ENCODE measurements around the gene ZNF892.
"Not testable (repeated sequence)": the region's sequence is repeated elsewhere in the genome, so short reads cannot be mapped to it uniquely, and the experiment has no call there.

Gene ZNF892

GRCh38 chr2:95192956-95193355 is 14.4 kb upstream of the ZNF892 start:
- H3K27ac ChIP-seq; H3K9ac ChIP-seq; H3K4me2 ChIP-seq (ENCODE audit: low read length); H3K4me1 ChIP-seq; H3K36me3 ChIP-seq (ENCODE audit: control insufficient read depth, insufficient read depth, low read length); H3K4me3 ChIP-seq (ENCODE audit: low read depth, low read length); H3K79me2 ChIP-seq; H3K27me3 ChIP-seq (ENCODE audit: control insufficient read depth, insufficient read depth, low read length); H3K9me3 ChIP-seq (ENCODE audit: control insufficient read depth, low read length): not testable (repeated sequence)
- peak; percentile 61 for TF ChIP-seq CTCF (IDR thresholded peaks at IDR 0.05)
- peak overlapping the region; percentile 51 for H2AFZ ChIP-seq

GRCh38 chr2:95203911-95204310 is 3.4 kb upstream of the ZNF892 start:
- no peak overlapping the region for H3K4me3 ChIP-seq (ENCODE audit: low read depth, low read length)
- no peaks in the 10 kb centered on the region for H3K27me3 ChIP-seq (ENCODE audit: control insufficient read depth, insufficient read depth, low read length)
- no peak overlapping the region for H3K4me2 ChIP-seq (ENCODE audit: low read length)
- no peak overlapping the region for H2AFZ ChIP-seq
- H3K27ac ChIP-seq: no peak overlapping the region
- peaks cover 3% of the 10 kb centered on the region for H3K4me1 ChIP-seq
- no peaks in the 10 kb centered on the region for H3K36me3 ChIP-seq (ENCODE audit: control insufficient read depth, insufficient read depth, low read length)
- TF ChIP-seq CTCF (IDR thresholded peaks at IDR 0.05): no peak
- H3K79me2 ChIP-seq: no peaks in the 10 kb centered on the region
- H3K9ac ChIP-seq: no peak overlapping the region
- no peaks in the 10 kb centered on the region for H3K9me3 ChIP-seq (ENCODE audit: control insufficient read depth, low read length)

GRCh38 chr2:95204396-95204795 is 2.9 kb upstream of the ZNF892 start:
- Histone ChIP-seq H3K9ac (no peak overlapping the region), H3K4me2 (ENCODE audit: low read length) (no peak overlapping the region), H3K9me3 (ENCODE audit: control insufficient read depth, low read length) (no peaks in the 10 kb centered on the region), H2AFZ (no peak overlapping the region), H3K4me1 (peaks cover 3% of the 10 kb centered on the region), H3K79me2 (no peaks in the 10 kb centered on the region), H3K4me3 (ENCODE audit: low read depth, low read length) (no peak overlapping the region), H3K27ac (no peak overlapping the region), H3K36me3 (ENCODE audit: control insufficient read depth, insufficient read depth, low read length) (no peaks in the 10 kb centered on the region), H3K27me3 (ENCODE audit: control insufficient read depth, insufficient read depth, low read length) (no peaks in the 10 kb centered on the region)
- no peak for TF ChIP-seq CTCF (IDR thresholded peaks at IDR 0.05)

GRCh38 chr2:95206096-95206495 is 1.2 kb upstream of the ZNF892 start:
- no peak for TF ChIP-seq CTCF (IDR thresholded peaks at IDR 0.05)
- Histone ChIP-seq H3K4me2 (ENCODE audit: low read length) (peak overlapping the region; percentile 86), H3K27me3 (ENCODE audit: control insufficient read depth, insufficient read depth, low read length) (no peaks in the 10 kb centered on the region), H2AFZ (peak overlapping the region; percentile 99), H3K9me3 (ENCODE audit: control insufficient read depth, low read length) (no peaks in the 10 kb centered on the region), H3K36me3 (ENCODE audit: control insufficient read depth, insufficient read depth, low read length) (no peaks in the 10 kb centered on the region), H3K79me2 (no peaks in the 10 kb centered on the region), H3K4me3 (ENCODE audit: low read depth, low read length) (peak overlapping the region; percentile 74), H3K4me1 (peaks cover 3% of the 10 kb centered on the region), H3K9ac (no peak overlapping the region), H3K27ac (no peak overlapping the region)

- Histone ChIP-seq H3K27ac (peak overlapping the region; percentile 79), H3K4me2 (ENCODE audit: low read length) (peak overlapping the region; percentile 86), H3K4me3 (ENCODE audit: low read depth, low read length) (peak overlapping the region; percentile 74), H3K4me1 (peaks cover 3% of the 10 kb centered on the region), H2AFZ (peak overlapping the region; percentile 99), H3K36me3 (ENCODE audit: control insufficient read depth, insufficient read depth, low read length) (no peaks in the 10 kb centered on the region), H3K79me2 (no peaks in the 10 kb centered on the region), H3K9me3 (ENCODE audit: control insufficient read depth, low read length) (no peaks in the 10 kb centered on the region), H3K27me3 (ENCODE audit: control insufficient read depth, insufficient read depth, low read length) (no peaks in the 10 kb centered on the region), H3K9ac (no peak overlapping the region)
- TF ChIP-seq CTCF (IDR thresholded peaks at IDR 0.05): no peak
These were observed 785 bp downstream of the ZNF892 start for GRCh38 chr2:95208106-95208505.

Measured in parathyroid adenoma (tissue), 2 donors.